GM10248 (cell line): Measurements from ENCODE around the gene NT5M.
"Not testable (repeated sequence)": the region's sequence is repeated elsewhere in the genome, so short reads cannot be mapped to it uniquely, and the experiment has no call there.

Experiments used
- CTCF ChIA-PET: fragments of 300-600 bp; sonication (Branson Sonifier 250); formaldehyde crosslinking; extraction: SDS; loops from one replicate; lab custom pipeline; 2021; ENCODE audit warnings: antibody characterized with exemption; lab: Yijun Ruan, JAX
- POLR2A ChIA-PET: fragments of 350-650 bp; sonication (Branson Sonifier 250); formaldehyde crosslinking; extraction: SDS; loops from one replicate; lab custom pipeline; 2020; ENCODE audit warnings: antibody characterized with exemption; lab: Yijun Ruan, JAX
- DNase-seq: peaks from one replicate; pipeline ENCODE4 v3.0.0; 2012; ENCODE audit errors: extremely low spot score
- TF ChIP-seq, protein P1 (sequence below): IDR thresholded peaks from 2 replicates; pipeline ENCODE4 v1.5.1; 2012; ENCODE audit warnings: mild to moderate bottlenecking, low read depth; ENCODE audit errors: extremely low read depth, missing control alignments, control extremely low read depth

The NT5M gene

DNA sequence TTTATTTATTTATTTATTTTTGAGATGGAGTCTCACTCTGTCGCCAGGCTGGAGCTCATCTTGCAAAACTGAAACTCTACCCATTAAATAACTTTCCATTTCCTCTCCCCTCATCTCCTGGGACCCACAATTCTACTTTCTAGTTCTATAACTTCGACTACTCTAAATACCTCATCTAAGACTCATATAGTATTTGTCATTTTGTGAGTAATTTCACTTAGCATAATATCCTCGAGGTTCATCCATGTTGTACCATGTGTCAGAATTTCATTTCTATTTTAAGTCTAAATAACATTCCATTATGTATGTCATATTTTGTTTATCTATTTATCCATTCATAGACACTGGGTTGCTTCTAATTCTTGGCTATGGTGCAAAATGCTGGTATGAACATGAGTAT lies 5.1 kb upstream of the NT5M start:
- POLR2A ChIA-PET, result no interaction called here
- TF ChIP-seq, protein P1, sequence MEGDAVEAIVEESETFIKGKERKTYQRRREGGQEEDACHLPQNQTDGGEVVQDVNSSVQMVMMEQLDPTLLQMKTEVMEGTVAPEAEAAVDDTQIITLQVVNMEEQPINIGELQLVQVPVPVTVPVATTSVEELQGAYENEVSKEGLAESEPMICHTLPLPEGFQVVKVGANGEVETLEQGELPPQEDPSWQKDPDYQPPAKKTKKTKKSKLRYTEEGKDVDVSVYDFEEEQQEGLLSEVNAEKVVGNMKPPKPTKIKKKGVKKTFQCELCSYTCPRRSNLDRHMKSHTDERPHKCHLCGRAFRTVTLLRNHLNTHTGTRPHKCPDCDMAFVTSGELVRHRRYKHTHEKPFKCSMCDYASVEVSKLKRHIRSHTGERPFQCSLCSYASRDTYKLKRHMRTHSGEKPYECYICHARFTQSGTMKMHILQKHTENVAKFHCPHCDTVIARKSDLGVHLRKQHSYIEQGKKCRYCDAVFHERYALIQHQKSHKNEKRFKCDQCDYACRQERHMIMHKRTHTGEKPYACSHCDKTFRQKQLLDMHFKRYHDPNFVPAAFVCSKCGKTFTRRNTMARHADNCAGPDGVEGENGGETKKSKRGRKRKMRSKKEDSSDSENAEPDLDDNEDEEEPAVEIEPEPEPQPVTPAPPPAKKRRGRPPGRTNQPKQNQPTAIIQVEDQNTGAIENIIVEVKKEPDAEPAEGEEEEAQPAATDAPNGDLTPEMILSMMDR, result no peak
- DNase-seq, result no peak

DNA sequence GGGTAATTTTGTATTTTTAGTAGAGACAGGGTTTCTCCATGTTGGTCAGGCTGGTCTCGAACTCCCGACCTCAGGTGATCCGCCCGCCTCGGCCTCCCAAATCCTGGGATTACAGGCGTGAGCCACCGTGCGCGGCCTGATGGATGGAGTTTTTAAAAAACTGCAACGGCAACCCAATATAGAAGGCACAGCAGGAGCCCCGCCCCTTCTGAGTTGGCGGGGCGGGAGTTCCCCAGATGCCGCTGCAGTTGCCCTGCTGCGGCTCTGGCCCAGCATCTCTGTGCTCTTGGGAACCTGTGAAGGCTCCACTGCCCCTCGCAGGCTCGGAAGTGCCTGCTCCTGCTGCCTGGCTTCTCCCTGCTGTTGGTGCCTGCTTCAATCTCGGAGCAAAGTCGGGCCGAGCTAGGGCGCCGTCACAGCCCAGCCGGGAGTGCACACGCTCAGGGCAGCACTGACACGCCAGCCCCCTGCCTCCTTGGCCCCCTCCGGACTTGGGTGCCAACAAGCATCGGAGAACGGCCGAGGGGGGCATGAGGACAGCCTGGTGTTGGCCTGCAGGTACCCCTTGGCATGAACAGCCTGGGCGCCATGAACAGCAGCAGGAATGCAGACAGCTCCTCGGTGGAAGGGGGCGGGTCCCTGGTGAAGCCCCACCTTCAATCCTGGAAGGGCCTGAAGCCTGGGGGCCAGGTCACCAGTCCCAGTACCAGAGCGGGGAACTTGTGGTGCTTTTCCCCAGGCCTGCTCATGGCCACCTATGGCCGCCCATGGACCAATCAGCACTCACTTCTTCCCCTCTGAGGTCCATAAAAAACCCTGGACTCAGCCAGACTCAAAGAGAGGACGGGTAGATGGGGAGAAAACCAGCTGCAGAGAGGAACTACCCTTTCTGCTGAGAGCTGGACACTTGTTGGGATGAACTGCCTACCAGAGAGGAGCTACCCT lies 2.3 kb upstream of the NT5M start:
- peak; percentile 71 for DNase-seq
- POLR2A ChIA-PET, result interaction anchor here (0.6 kb wide), 1 partner anchor 20 kb away, joined by 3 read pairs; no protein-coding TSS in a partner anchor
- CTCF ChIA-PET, result interaction anchor here (0.9 to 2.7 kb wide), 5 partner anchors 12 to 20 kb away, joined by 3 to 7 read pairs (median 4); partner anchors contain the start of gene COPS3
- TF ChIP-seq, protein P1, result no peak

More for the DNA sequence above, 5.1 kb upstream of the NT5M start:
- CTCF ChIA-PET, result no interaction called here

DNA sequence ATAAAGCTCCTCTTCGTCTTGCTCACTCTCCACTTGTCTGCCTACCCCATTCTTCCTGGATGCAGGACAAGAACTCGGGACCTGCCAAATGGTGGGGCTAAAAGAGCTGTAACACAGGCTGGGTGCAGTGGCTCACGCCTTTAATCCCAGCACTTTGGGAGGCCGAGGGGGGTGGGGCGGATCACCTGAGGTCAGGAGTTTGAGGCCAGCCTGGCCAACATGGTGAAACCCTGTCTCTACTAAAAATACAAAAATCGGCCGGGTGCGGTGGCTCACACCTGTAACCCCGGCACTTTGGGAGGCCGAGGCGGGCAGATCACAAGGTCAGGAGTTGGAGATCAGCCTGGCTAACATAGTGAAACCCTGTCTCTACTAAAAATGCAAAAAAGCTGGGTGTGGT lies 1.5 kb upstream of the NT5M start:
- CTCF ChIA-PET, result interaction anchor here (0.9 to 2.7 kb wide), 4 partner anchors 11 to 21 kb away, joined by 3 to 7 read pairs (median 6); partner anchors contain the start of gene COPS3
- DNase-seq, result not testable (repeated sequence)
- POLR2A ChIA-PET, result interaction anchor here (0.6 kb wide), 1 partner anchor 21 kb away, joined by 3 read pairs; no protein-coding TSS in a partner anchor

DNA sequence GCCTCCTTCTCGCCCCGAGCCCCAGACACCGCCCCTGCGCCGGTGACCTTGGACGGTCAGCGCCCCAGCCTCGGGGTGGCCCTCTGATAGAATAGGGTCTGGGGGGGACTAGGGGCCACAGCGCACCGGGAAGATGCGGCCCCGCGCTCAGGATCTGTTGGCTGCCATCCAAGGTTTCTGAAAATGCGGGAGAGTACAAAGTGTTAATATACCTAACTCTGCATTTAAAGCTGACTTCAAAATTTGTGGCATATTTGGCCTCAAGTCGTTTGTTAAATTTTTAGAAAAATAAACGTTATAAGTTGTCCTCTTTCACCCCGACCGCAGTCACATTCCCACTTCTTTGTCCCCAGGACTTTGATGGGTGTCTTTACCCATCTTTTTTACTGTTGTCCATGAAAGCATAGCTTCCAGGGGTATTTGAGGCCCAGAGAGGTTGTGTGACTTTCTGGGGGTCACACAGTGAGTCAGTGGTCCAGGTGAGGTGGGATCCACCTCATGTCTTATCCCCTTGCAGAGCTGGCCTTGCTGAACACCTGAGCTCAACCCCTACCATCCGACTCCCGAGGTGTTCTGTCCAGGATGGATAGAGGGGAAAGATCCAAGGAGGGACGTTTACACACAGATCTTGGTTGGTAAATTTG lies 796 bp downstream of the NT5M start:
- TF ChIP-seq, protein P1, result no peak
- no peak for DNase-seq
- ChIA-PET CTCF (interaction anchor here (0.8 to 1.4 kb wide), 2 partner anchors 303 to 312 kb away, joined by 3 read pairs; no protein-coding TSS in a partner anchor), POLR2A (no interaction called here)

DNA sequence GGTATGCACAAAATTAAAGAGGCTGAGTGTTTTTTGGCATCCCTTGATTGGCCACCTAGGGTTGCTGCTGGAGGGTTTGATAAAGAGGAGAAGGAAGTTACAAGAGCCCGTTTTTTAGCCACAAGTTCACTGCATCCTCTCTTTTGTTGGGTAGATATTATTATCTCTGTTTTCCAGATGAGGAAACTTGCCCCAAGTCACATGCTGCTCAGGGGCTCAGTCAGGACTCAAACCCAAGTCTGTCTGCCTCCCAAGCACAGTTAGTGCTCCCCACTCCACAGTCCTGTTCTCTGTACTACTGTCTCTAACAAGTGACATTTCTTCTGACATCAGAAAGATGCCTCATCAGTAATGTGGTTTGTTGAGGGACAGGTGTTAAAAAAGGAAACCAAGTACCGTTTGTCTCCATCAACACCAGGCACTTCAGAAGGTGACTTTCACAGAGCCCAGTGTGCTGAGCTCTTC lies 1.4 kb downstream of the NT5M start:
- TF ChIP-seq, protein P1, result no peak
- POLR2A ChIA-PET, result no interaction called here
- DNase-seq, result no peak
- CTCF ChIA-PET, result interaction anchor here (0.8 to 1.4 kb wide), 3 partner anchors 192 to 313 kb away, joined by 3 read pairs; no protein-coding TSS in a partner anchor

DNA sequence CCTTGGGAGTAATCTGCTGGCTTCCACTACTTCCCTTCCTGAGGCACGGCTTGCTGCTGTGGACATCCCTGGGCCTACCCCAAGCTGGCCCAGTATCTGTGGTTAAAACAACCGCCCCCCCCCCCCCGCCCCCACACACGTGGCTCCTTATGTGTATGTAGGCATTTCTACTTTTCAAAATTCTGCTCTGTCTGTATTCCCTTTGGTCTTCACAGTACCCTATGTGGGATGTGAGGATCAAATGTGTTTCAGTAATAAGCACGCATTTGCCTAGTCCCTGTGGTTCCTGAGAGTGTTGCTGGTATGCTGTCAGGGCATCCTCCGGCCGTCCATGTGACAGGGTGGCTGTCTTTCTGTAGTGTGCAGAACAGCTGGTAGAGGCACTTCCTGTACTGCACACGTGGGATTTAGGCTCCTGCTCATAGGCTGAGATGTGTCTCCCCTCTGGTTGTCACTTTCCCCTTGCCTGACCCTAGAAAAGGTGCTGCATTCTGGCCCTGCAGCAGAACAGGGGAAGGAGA lies 2.2 kb downstream of the NT5M start:
- POLR2A ChIA-PET, result no interaction called here
- TF ChIP-seq, protein P1, result no peak
- peak; percentile 79 for DNase-seq
- CTCF ChIA-PET, result interaction anchor here (1.0 to 1.4 kb wide), 2 partner anchors 191 to 304 kb away, joined by 3 read pairs; no protein-coding TSS in a partner anchor
